ENCODE results near the gene STAB2.

STAB2 gene

GRCh38 chr12:103814436-103814835 is 227.4 kb downstream of the STAB2 start:
- no peak overlapping the region for H3K4me3 ChIP-seq (ENCODE audit: low read depth in 1 of 2, low read length in 2 of 2)
- no peaks in the 10 kb centered on the region for H3K9me3 ChIP-seq (ENCODE audit: low read length)
- H3K9ac ChIP-seq (ENCODE audit: low read length) = no peak overlapping the region
- H3K27ac ChIP-seq (ENCODE audit: low read depth, low read length) = no peak overlapping the region
- H3K4me1 ChIP-seq (ENCODE audit: insufficient read depth, low read length) = peaks cover 43% of the 10 kb centered on the region
- peaks cover 43% of the 10 kb centered on the region for H3K36me3 ChIP-seq (ENCODE audit: insufficient read depth, low read length)
- H3K27me3 ChIP-seq (ENCODE audit: control insufficient read depth in 1 of 2, insufficient read depth in 2 of 2, low read length in 2 of 2) = no peaks in the 10 kb centered on the region
